GM21619 (cell line): ENCODE measurements around the gene FBXO42.

Experiments used
- ATAC-seq: cut with Tn5 transposase; IDR thresholded peaks from one replicate; pipeline ENCODE4 v1.9.1; 2021; ENCODE audit not compliant: unreplicated experiment

Gene FBXO42

GRCh38 chr1:16206547-16207317 is 145.5 kb downstream of the FBXO42 start:
- peak; percentile 72 for ATAC-seq

DNA sequence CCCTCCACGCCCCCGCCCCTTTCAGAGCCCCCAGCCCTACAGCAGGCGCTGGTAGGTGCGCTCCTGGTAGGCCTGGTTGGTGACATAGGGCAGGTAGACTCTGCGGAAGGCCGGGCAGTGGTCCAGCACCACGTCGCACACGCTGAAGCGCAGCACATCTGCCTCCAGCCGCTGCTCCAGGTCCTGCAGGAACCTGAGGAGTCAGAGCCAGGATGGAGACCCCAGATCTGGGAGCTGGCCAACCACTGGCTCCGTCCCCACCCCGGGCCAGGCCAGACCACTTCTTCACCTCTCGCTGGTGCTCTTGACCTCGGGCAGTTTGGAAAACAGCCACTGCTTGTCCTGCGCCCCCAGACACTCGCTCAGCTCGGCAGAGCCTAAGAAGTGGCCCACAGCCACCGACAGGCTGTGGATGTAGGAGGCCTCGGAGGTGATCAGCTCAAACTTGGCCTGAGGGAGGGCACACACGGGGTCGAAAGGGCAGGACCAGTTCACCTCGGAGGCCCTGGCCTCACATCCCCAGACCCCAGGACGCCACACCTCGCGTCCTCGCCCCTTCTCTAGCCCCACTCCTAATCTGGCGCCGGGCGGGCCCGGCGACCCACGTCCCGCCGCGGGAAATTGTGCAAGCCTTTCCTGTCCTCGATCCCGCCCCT is 146.3 kb downstream of the FBXO42 start:
- peak; percentile 6 for ATAC-seq

- no peak for ATAC-seq
Measured at GRCh38 chr1:16205334-16205671, 147.0 kb downstream of the FBXO42 start.

DNA sequence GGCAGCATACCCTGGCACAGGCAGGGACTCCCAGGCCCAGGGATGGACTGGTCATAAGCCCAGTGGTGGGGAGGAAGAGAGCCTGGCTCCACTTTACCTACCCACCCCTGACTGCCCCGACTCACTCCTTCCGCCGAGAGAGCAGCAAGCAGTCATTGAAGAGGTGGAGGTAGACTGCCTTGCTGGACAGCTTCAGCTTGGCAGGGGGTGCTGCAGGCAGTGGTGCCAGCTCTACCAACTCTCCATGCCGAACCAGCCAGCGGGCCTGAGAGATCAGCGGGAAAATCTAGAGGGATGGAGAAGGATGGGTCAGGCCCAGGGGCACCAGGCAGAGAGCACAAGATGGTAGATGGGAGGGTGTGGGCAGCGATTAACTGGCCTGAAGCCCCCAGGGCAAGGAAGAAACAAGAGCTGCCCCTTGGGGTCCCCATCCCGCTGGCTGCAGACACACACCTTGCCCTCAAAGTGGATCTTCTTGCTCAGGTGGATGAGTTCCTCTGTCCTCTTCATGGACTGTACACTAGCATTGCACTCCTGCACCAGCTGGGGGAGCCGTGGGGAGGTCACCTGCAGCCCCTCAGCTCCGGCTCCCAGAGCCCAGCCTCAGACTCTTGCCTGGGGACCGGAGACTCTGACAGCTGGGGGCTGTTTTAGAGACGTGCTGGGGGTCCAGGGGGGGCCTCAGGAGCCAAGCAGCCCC is 147.5 kb downstream of the FBXO42 start:
- no peak for ATAC-seq

DNA sequence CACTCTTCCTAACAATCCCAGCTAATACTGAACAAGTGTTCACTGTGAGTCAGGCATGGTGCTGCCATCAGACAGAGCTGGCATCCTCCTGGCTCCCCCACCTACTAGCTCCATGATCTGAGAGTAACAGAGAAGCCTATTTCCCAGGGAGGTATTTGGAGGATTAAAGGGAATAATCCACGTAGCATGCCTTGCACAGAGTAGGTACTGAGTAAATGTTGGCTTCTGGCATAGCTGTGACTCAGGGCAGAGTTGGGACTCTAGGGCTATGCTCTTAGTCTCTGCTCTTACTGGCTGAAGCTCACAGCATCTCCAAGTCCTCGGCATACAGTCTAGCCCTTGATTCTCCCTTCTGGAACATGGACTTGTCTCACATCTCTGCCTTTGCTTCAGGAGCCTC is 148.1 kb downstream of the FBXO42 start:
- ATAC-seq = no peak

DNA sequence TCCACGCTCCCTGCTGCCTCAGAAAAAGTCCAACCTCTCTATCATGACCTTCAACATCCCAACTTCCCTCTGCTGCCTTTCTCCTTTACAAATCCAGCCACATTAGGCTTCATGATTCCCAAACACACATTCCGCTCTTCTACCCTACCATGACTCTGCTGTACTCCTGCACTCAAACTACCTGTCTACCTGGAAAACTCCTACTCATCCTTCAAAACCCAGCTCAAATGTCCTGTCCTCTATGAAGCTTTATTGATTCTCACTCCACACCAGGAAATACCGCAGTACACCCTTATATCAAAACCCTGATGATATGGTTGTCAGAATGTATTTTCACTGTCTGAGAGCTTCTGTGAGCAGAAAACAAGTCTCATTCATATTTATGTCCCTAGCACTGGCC is 148.7 kb downstream of the FBXO42 start:
- no peak for ATAC-seq

DNA sequence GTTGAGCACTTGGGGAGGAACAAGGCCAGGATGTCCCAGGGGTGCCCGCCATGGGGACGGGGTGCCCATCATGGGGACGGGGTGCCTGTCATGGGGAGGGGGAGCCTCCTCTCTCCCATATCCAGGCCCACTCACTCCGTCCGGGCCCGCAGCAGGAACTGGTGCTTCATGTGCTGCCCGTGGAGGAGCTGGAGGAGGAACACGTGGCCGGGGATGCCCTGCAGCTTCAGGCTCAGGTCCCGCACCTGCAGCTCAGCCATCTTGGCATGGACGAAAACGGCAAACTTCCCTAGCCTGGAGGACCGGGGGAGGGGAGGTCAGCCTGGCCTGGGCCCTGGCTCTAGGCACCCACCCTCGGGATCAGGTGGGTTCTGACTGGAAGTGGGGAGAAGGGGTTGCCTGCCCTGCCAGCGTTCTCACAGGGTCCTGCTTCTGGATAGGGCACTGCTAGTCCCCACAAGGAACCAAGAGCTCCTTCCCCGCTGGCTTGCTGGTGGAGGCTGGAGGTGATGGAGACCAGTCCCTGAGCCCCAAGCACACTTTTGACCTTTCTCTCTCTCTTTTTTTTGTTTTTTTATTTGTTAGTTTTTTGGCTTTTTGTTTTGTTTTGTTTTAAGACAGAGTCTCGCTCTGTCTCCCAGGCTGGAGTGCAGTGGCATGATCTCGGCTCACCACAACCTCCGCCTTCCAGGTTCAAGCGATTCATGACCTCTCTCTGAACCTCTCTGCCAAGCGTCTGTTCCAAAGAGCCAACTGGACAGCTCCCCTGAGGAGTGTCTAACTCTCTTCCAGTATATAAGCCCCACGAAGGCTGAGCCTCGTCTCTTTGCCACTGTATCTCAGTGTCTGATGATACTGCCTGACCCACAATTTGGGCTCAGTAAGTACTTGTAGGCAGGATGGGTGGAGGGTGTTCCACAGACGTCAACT is 149.7 kb downstream of the FBXO42 start:
- ATAC-seq = no peak

- ATAC-seq = no peak
Measured at GRCh38 chr1:16199700-16200099, 152.6 kb downstream of the FBXO42 start.

DNA sequence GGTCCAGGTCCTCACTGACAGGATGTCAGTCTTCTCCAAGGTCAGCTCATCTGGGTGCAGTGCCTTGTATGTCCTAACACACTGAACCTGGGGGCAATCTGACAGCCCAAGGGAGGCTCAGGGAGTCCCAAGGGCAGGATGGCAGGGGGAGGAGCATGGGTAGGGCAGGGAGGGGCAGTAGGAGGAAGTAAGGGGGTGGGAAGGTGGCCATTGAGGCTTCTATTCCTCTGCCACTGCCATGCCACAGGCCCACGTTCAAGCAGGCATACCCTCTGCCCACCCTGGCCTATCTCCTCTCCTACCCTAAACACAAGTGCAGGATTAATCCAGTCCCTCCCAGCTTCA is 153.2 kb downstream of the FBXO42 start:
- no peak for ATAC-seq

- no peak for ATAC-seq
Measured at GRCh38 chr1:16198444-16199156, 153.7 kb downstream of the FBXO42 start.

DNA sequence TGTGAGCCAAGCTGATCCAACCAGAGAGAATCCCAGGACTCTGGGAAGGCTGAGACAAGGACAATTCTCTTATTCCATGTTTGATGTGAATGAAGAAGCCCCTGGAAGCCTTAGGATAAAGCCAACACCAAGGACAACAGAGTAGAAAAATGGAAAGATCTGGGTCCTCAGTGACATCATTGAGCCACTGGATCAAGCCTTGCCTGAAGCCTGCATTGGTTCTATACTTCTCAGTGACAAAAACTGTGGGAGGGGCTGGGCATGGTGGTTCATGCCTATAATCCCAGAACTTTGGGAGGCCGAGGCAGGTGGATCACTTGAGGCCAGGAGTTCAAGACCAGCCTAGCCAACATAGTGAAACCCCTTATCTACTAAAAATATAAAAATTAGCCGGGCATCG is 155.4 kb downstream of the FBXO42 start:
- no peak for ATAC-seq
